HL-60 (cell line): ENCODE data around the gene KCNH1.

ENCODE experiments used
- DNase-seq, 2 experiments: peaks; one replicate each; pipeline ENCODE4 v3.0.0-alpha.2; 2010 to 2020; ENCODE audit warnings: low read depth in 1 of 2, low spot score in 1 of 2
- H3K27ac ChIP-seq: fragments of 250-450 bp; sonication (Bioruptor Pico); replicated peaks from 2 replicates; pipeline ENCODE4 v1.5.1; 2020; ENCODE audit warnings: mild to moderate bottlenecking, moderate library complexity
- H3K27me3 ChIP-seq: fragments of 250-450 bp; sonication (Bioruptor Pico); 2 replicates; pipeline ENCODE4 v1.5.1; 2021; ENCODE audit warnings: mild to moderate bottlenecking, moderate library complexity; ENCODE audit not compliant: insufficient read depth, poor library complexity, severe bottlenecking
- H3K4me3 ChIP-seq: replicated peaks from 2 replicates; pipeline ENCODE4 v1.5.1; 2011; ENCODE audit warnings: mild to moderate bottlenecking, control low read depth, low read length; ENCODE audit not compliant: insufficient read depth
- CTCF ChIP-seq: IDR thresholded peaks from one replicate; pipeline ENCODE4 v1.5.1; 2011; ENCODE audit warnings: low read length, control low read depth, inconsistent platforms; ENCODE audit not compliant: insufficient read depth
- GABPA ChIP-seq: IDR thresholded peaks from 2 replicates; pipeline ENCODE4 v1.6.1; 2012; ENCODE audit warnings: low read depth
- POLR2AphosphoS5 ChIP-seq: IDR thresholded peaks from 2 replicates; pipeline ENCODE4 v1.6.1; 2012; ENCODE audit warnings: low read depth
- REST ChIP-seq: IDR thresholded peaks from 2 replicates; pipeline ENCODE4 v1.6.1; 2012; ENCODE audit warnings: low read depth; ENCODE audit not compliant: insufficient replicate concordance
- SPI1 ChIP-seq: IDR thresholded peaks from 2 replicates; pipeline ENCODE4 v1.6.1; 2012; ENCODE audit warnings: low read depth, mild to moderate bottlenecking, borderline replicate concordance

KCNH1 gene

DNA sequence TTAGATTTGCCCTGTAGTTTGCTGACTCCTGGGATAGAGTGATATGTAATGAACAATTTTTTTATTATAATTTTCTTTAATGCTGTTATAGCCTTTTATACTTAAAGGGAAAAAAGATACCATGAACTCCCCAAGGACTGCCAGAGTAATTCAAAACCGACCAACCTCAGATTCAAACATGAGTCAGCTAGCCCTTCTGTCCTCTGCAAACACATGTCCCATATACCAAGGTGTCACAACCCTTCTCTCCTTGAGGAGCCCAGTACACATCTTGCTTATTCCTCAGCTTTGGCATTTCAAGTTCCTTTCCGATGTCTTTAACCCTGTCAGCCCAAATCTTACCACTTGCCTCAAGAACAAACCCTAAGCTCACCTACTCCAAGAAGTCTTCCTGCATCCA, 184.9 kb downstream of the KCNH1 start:
- Histone ChIP-seq H3K4me3 (no peak overlapping the region), H3K27ac (no peak overlapping the region), H3K27me3 (no peaks in the 10 kb centered on the region)
- no peak for DNase-seq
- no peak for TF ChIP-seq REST
- TF ChIP-seq SPI1, result no peak
- no peak for TF ChIP-seq GABPA
- no peak for TF ChIP-seq POLR2AphosphoS5
- no peak for TF ChIP-seq CTCF

DNA sequence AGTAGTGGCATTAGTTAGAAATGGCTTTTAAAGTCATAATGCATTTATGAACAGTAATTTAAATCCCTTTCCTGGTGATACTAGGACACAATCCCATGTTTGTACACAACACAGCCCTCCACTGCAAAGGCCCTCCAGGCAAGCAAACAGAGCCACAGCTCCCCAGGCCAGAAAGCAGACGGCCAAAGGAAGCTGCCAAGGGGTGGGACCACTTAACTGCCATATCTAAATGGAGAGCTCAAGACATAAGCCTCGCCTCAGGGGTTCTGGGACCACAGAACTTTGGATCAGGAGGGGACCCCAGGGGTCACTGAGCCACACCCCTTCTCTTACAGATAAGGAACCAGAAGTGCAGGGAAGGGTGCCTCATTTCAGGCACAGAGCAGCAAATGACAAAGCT, 189.7 kb downstream of the KCNH1 start:
- no peaks in the 10 kb centered on the region for H3K27me3 ChIP-seq
- DNase-seq, result no peak
- no peak overlapping the region for H3K27ac ChIP-seq
- TF ChIP-seq SPI1, result no peak
- no peak for TF ChIP-seq POLR2AphosphoS5
- no peak for TF ChIP-seq CTCF
- TF ChIP-seq GABPA, result no peak
- TF ChIP-seq REST, result no peak
- H3K4me3 ChIP-seq, result no peak overlapping the region

- Histone ChIP-seq H3K27me3 (no peaks in the 10 kb centered on the region), H3K4me3 (no peak overlapping the region), H3K27ac (no peak overlapping the region)
- TF ChIP-seq GABPA (no peak), SPI1 (no peak), REST (no peak), POLR2AphosphoS5 (no peak), CTCF (no peak)
- no peak for DNase-seq
These were observed 191.4 kb downstream of the KCNH1 start for GRCh38 chr1:210942513-210942912.
